K562 (cell line): ENCODE results near the gene ANKRD24. TPM values are rescaled to one million over a fixed set of nuclear protein-coding genes. Genes with fewer than 3 reads are reported as not detected.

ENCODE experiments used
- ATAC-seq: fragments of 200-7000 bp; cut with Tn5 transposase; 3 replicates; pipeline ENCODE4 v1.9.1; 2020; ENCODE audit warnings: moderate library complexity
- BruUV-seq: library from RNA; stranded (reverse); fragments of 400-500 nt; replicated peaks from 2 replicates; lab custom pipeline; 2021; lab: Mats Ljungman, UMichigan
- CTCF ChIA-PET: fragments of 300-600 bp; formaldehyde crosslinking; extraction: SDS; loops from one replicate; lab custom pipeline; 2021; ENCODE audit warnings: low intra/inter-chr PET ratio; lab: Yijun Ruan, JAX
- POLR2A ChIA-PET: fragments of 300-600, 350-650 bp; sonication (Branson Sonifier 250); formaldehyde crosslinking; extraction: SDS; loops from one replicate; lab custom pipeline; 2021; ENCODE audit warnings: antibody characterized with exemption, inconsistent platforms; lab: Yijun Ruan, JAX
- DNase-seq, 4 experiments: peaks; one replicate each; pipeline versions ENCODE4 v3.0.0 to v3.0.0-alpha.2; 2011 to 2018; ENCODE audit warnings: low spot score in 3 of 4, mixed read lengths in 3 of 4; ENCODE audit errors: extremely low read depth in 1 of 4
- FAIRE-seq: peaks from 2 replicates; lab custom pipeline; 2011; peaks lifted over from hg19 to GRCh38; lab: Jason Lieb, UNC
- H2AFZ ChIP-seq: 2 replicates; pipeline ENCODE4 v1.6.0; 2011; ENCODE audit warnings: low read depth, low read length, control low read depth, inconsistent platforms
- H3K27ac ChIP-seq: fragments of 200-600 bp; 3 replicates; pipeline ENCODE4 v1.8.0; 2011; ENCODE audit warnings: low read depth, mild to moderate bottlenecking, control low read depth, inconsistent platforms, low read length, moderate library complexity, mixed read lengths; ENCODE audit errors: extremely low read depth
- H3K27me3 ChIP-seq, 2 experiments: fragments of 300-600 bp in 1 of 2; 2 replicates in 1 of 2; 3 replicates in 1 of 2; pipeline versions ENCODE4 v1.6.0 to v1.8.0; 2011; ENCODE audit warnings: inconsistent platforms in 2 of 2, low read length in 2 of 2, mild to moderate bottlenecking in 1 of 2, mixed read lengths in 1 of 2, moderate library complexity in 1 of 2; ENCODE audit not compliant: control insufficient read depth in 2 of 2, insufficient read depth in 2 of 2
- H3K36me3 ChIP-seq: fragments of 300-600 bp; 3 replicates; pipeline ENCODE4 v1.8.0; 2011; ENCODE audit warnings: mild to moderate bottlenecking, low read length, inconsistent platforms; ENCODE audit not compliant: control insufficient read depth, insufficient read depth
- H3K4me1 ChIP-seq, 2 experiments: fragments of 200-600 bp in 1 of 2; replicated peaks in 1 of 2; 2 replicates in 1 of 2; 3 replicates in 1 of 2; pipeline versions ENCODE4 v1.5.1 to v1.8.0; 2011; ENCODE audit warnings: inconsistent platforms in 2 of 2, low read length in 2 of 2, mild to moderate bottlenecking in 1 of 2, mixed read lengths in 1 of 2, moderate library complexity in 1 of 2; ENCODE audit not compliant: control insufficient read depth in 2 of 2, insufficient read depth in 2 of 2
- H3K4me2 ChIP-seq: 2 replicates; pipeline ENCODE4 v1.6.1; 2011; ENCODE audit warnings: low read length, control low read depth, inconsistent platforms, mixed read lengths; ENCODE audit not compliant: insufficient read depth
- H3K4me3 ChIP-seq: fragments of 200-600 bp; sonication (generic), shearing (Covaris generic); 2 replicates; pipeline ENCODE4 v1.5.1; 2016; ENCODE audit warnings: control low read depth, inconsistent platforms
- H3K79me2 ChIP-seq: fragments of 200-600 bp; 3 replicates; pipeline ENCODE4 v1.8.0; 2011; ENCODE audit warnings: low read length, inconsistent platforms; ENCODE audit not compliant: control insufficient read depth, insufficient read depth
- H3K9ac ChIP-seq, 2 experiments: 2 replicates each; pipeline versions ENCODE4 v1.6.0 to v1.6.1; 2011; ENCODE audit warnings: low read depth in 2 of 2, low read length in 2 of 2, control low read depth in 1 of 2, inconsistent platforms in 1 of 2, mild to moderate bottlenecking in 1 of 2, mixed read lengths in 1 of 2; ENCODE audit not compliant: insufficient read depth in 1 of 2
- H3K9me1 ChIP-seq: one replicate; pipeline ENCODE4 v1.6.0; 2011; ENCODE audit warnings: inconsistent platforms, mild to moderate bottlenecking, low read length, moderate library complexity; ENCODE audit not compliant: control insufficient read depth, insufficient read depth
- H3K9me3 ChIP-seq: replicated peaks from 2 replicates; pipeline ENCODE4 v1.5.1; 2011; ENCODE audit warnings: low read depth, low read length, inconsistent platforms; ENCODE audit not compliant: control insufficient read depth, insufficient read depth
- H4K20me1 ChIP-seq: replicated peaks from 2 replicates; pipeline ENCODE4 v1.6.1; 2011; ENCODE audit warnings: low read length, inconsistent platforms, mixed read lengths; ENCODE audit not compliant: control insufficient read depth, insufficient read depth
- ARID1B ChIP-seq: fragments of 450-650 bp; IDR thresholded peaks from 2 replicates; pipeline ENCODE4 v1.6.1; 2016; ENCODE audit warnings: antibody characterized with exemption, mild to moderate bottlenecking, inconsistent platforms
- ELF4 ChIP-seq: fragments of 450-650 bp; formaldehyde crosslinking; IDR thresholded peaks from 2 replicates; pipeline ENCODE4 v1.4.0; 2022; ENCODE audit warnings: missing genetic modification characterization
- FOXP4 ChIP-seq: sonication (generic); formaldehyde crosslinking; IDR thresholded peaks from 2 replicates; pipeline ENCODE4 v1.8.0; 2022; ENCODE audit warnings: mild to moderate bottlenecking, missing genetic modification reagents, borderline replicate concordance
- NR3C1 ChIP-seq: sonication (generic); formaldehyde crosslinking; IDR thresholded peaks from 2 replicates; pipeline ENCODE4 v1.8.1; 2022; ENCODE audit warnings: missing genetic modification reagents
- POLR2G ChIP-seq: fragments of 200-400 bp; formaldehyde crosslinking; IDR thresholded peaks from 2 replicates; pipeline ENCODE4 v1.6.1; 2017; ENCODE audit warnings: low read depth, mild to moderate bottlenecking, antibody characterized with exemption, low read length, moderate library complexity
- SRSF3 ChIP-seq: fragments of 200-400 bp; formaldehyde crosslinking; IDR thresholded peaks from 2 replicates; pipeline ENCODE4 v1.6.1; 2016; ENCODE audit warnings: mild to moderate bottlenecking, low read length, moderate library complexity; ENCODE audit not compliant: insufficient read depth
- TCF3 ChIP-seq: sonication (generic); formaldehyde crosslinking; IDR thresholded peaks from 2 replicates; pipeline ENCODE4 v1.4.0; 2020; ENCODE audit warnings: mild to moderate bottlenecking, missing genetic modification reagents
- ZNF121 ChIP-seq: sonication (generic); formaldehyde crosslinking; conservative IDR thresholded peaks from 2 replicates; pipeline ENCODE4 v1.8.0; 2022; ENCODE audit warnings: missing genetic modification reagents
- ZNF398 ChIP-seq: fragments of 250-450 bp; sonication (Bioruptor Pico); IDR thresholded peaks from 2 replicates; pipeline ENCODE4 v1.8.0; 2021; ENCODE audit warnings: moderate library complexity, mild to moderate bottlenecking, inconsistent platforms
- ZNF695 ChIP-seq: fragments of 450-650 bp; formaldehyde crosslinking; IDR thresholded peaks from 2 replicates; pipeline ENCODE4 v1.4.0; 2020; ENCODE audit warnings: mild to moderate bottlenecking, moderate library complexity
- ZNF76 ChIP-seq: fragments of 250-450 bp; sonication (Bioruptor Pico); IDR thresholded peaks from 2 replicates; pipeline ENCODE4 v1.4.0; 2020; ENCODE audit warnings: mild to moderate bottlenecking, moderate library complexity, borderline replicate concordance
- WGBS: fragments of 100-300 bp; shearing (Covaris generic); methylation state at CpG from one replicate; pipeline ENCODE4 v1.1.6; 2016; ENCODE audit warnings: low coverage, mixed read lengths; ENCODE audit not compliant: insufficient coverage; ENCODE audit errors: missing lambda C conversion rate; 5-methylcytosine and 5-hydroxymethylcytosine counted together
- in situ Hi-C: fragments of 300-500 bp; cut with MboI; formaldehyde crosslinking; loops from 4 replicates; pipeline ENCODE4 v1.15.0; 2018; ENCODE audit warnings: inconsistent platforms, mixed read lengths
- intact Hi-C: fragments of 100-400 bp; cut with micrococcal nuclease; formaldehyde crosslinking; loops from 2 replicates; pipeline ENCODE4 v1.14.2; 2022
- polyA plus RNA-seq, 8 experiments: library from polyadenylated mRNA; depleted of rRNA in 4 of 8; stranded (reverse) in 5 of 8; unstranded in 3 of 8; fragments of >200 nt; fragmentation: Nextera tagmentation in 2 of 8; fragmentation: Illumina TruSeq in 1 of 8; extraction: Ambion mirVana in 2 of 8; extraction: Trizol in 1 of 8; gene quantifications; 2 replicates each; pipeline versions ENCODE4 v1.2.1 to v1.2.3, GENCODE V29; 2011 to 2014; ENCODE audit warnings: inconsistent platforms in 1 of 8, missing spikeins in 1 of 8
- total RNA-seq, 7 experiments: library from RNA; depleted of rRNA in 6 of 7; stranded (reverse); fragments of >200 nt in 6 of 7; fragmentation: Illumina TruSeq in 2 of 7; extraction: Trizol in 2 of 7; gene quantifications; 2 replicates each; pipeline versions ENCODE4 v1.2.1 to v1.2.3, GENCODE V29; 2011 to 2021; ENCODE audit warnings: low replicate concordance in 1 of 7

ANKRD24 gene
- total and polyA plus RNA-seq, 9 of the 15 experiments (the other 6 are each of a cell fraction or from before 2014, with no cell fraction given) = 0.07 to 0.12 (median 0.09) TPM; not detected in 5

GRCh38 chr19:4178990-4179389 is 3.5 kb upstream of the ANKRD24 start:
- Histone ChIP-seq H3K4me2 (no peak overlapping the region), H3K27me3 (no peaks in the 10 kb centered on the region), H3K4me1 (peaks cover 14 to 59% of the 10 kb centered on the region in 2 experiments), H3K9me3 (no peaks in the 10 kb centered on the region), H3K79me2 (peaks cover 17% of the 10 kb centered on the region), H2AFZ (no peak overlapping the region), H3K9me1 (peaks cover 6% of the 10 kb centered on the region), H3K9ac (no peak overlapping the region), H3K27ac (no peak overlapping the region), H4K20me1 (peaks cover 3% of the 10 kb centered on the region; the same call in 1 of the 2 replicates), H3K36me3 (peaks cover 30% of the 10 kb centered on the region; the same call in 1 of the 3 replicates), H3K4me3 (no peak overlapping the region)
- DNase-seq (no peak), ATAC-seq (no peak), FAIRE-seq (no peak)
- in situ Hi-C loops (no loop called here), intact Hi-C loops (no loop called here)
- 84% methylated on average over 9 of the region's 18 CpGs for WGBS
- CTCF ChIA-PET = no interaction called here
- POLR2A ChIA-PET = interaction anchor here (0.8 kb wide), 1 partner anchor 26 kb away, joined by 3 read pairs; the partner anchor contains the start of gene CREB3L3
- TF ChIP-seq NR3C1 (CRISPR knock-in tag) (no peak), POLR2G (peak; percentile 35; the same call in 1 of the 2 replicates)
- no TSS peak for BruUV-seq

- Histone ChIP-seq H3K9ac (peak overlapping the region; percentile 46 to 72), H4K20me1 (peaks cover 3% of the 10 kb centered on the region; the same call in 1 of the 2 replicates), H3K36me3 (peaks cover 24% of the 10 kb centered on the region; the same call in 1 of the 3 replicates), H3K4me1 (peaks cover 14 to 49% of the 10 kb centered on the region in 2 experiments), H3K4me3 (peak overlapping the region; percentile 84), H3K79me2 (peaks cover 17% of the 10 kb centered on the region), H2AFZ (peak overlapping the region; percentile 50; the same call in 1 of the 2 replicates), H3K27ac (peak overlapping the region; percentile 49), H3K27me3 (no peaks in the 10 kb centered on the region), H3K4me2 (peak overlapping the region; percentile 94), H3K9me3 (no peaks in the 10 kb centered on the region), H3K9me1 (peaks cover 6% of the 10 kb centered on the region)
- DNase-seq (peak; percentile 73 to 85 (median 74)), ATAC-seq (peak; percentile 85), FAIRE-seq (peak; percentile 92)
- BruUV-seq = no TSS peak
- in situ Hi-C loops (no loop called here), intact Hi-C loops (loop anchor here (10.0 kb wide), 1 partner anchor 116 kb away; the partner anchor contains the start of gene ZBTB7A)
- CTCF ChIA-PET = no interaction called here
- 6% methylated on average over 2 of the region's 2 CpGs for WGBS
- POLR2A ChIA-PET = interaction anchor here (1.1 kb wide), 1 partner anchor 159 kb away, joined by 3 read pairs; no protein-coding TSS in a partner anchor
- TF ChIP-seq ZNF76 (CRISPR knock-in tag) = no peak
- TF ChIP-seq TCF3 (CRISPR knock-in tag) = peak; percentile 50; the same call in 1 of the 2 replicates
- TF ChIP-seq ZNF121 (CRISPR knock-in tag) = no peak
- peak; percentile 58; the same call in 1 of the 2 replicates for TF ChIP-seq ELF4 (CRISPR knock-in tag)
- no peak for TF ChIP-seq ZNF398
- TF ChIP-seq SRSF3 = no peak
- peak; percentile 45 for TF ChIP-seq ARID1B
- TF ChIP-seq ZNF695 (CRISPR knock-in tag) = no peak
- TF ChIP-seq FOXP4 = no peak
These were observed 1.4 kb upstream of the ANKRD24 start for GRCh38 chr19:4181053-4181508.
